GM15510 (cell line): ENCODE measurements around the gene ATP5F1D.

Source experiments
- POLR2A ChIP-seq: IDR thresholded peaks from 3 replicates; pipeline ENCODE4 v1.6.1; 2011; ENCODE audit warnings: borderline replicate concordance; ENCODE audit not compliant: insufficient read length; ENCODE audit errors: extremely low read depth

ATP5F1D gene

GRCh38 chr19:1249298-1249989, 7.9 kb downstream of the ATP5F1D start:
- peak; percentile 79 for TF ChIP-seq POLR2A

GRCh38 chr19:1249990-1250436, 8.5 kb downstream of the ATP5F1D start:
- TF ChIP-seq POLR2A, result no peak

- peak; percentile 26 for TF ChIP-seq POLR2A
These were observed 9.1 kb downstream of the ATP5F1D start for GRCh38 chr19:1250437-1251260.

GRCh38 chr19:1251330-1252220, 10.0 kb downstream of the ATP5F1D start:
- TF ChIP-seq POLR2A, result peak; percentile 41

GRCh38 chr19:1252221-1252820, 10.8 kb downstream of the ATP5F1D start:
- TF ChIP-seq POLR2A, result no peak

- no peak for TF ChIP-seq POLR2A
These were observed 11.4 kb downstream of the ATP5F1D start for GRCh38 chr19:1252821-1253513.

- TF ChIP-seq POLR2A, result peak; percentile 2
These were observed 12.0 kb downstream of the ATP5F1D start for GRCh38 chr19:1253514-1254080.

- TF ChIP-seq POLR2A, result peak; percentile 1
These were observed 12.6 kb downstream of the ATP5F1D start for GRCh38 chr19:1254081-1254527.

- peak; percentile 10 for TF ChIP-seq POLR2A
These were observed 13.1 kb downstream of the ATP5F1D start for GRCh38 chr19:1254530-1255185.

GRCh38 chr19:1255186-1256161, 13.9 kb downstream of the ATP5F1D start:
- peak; percentile 3 for TF ChIP-seq POLR2A

- TF ChIP-seq POLR2A, result no peak
These were observed 15.3 kb downstream of the ATP5F1D start for GRCh38 chr19:1256646-1257474.
